ENCODE results near the gene HDAC9. TPM values are rescaled to one million over a fixed set of nuclear protein-coding genes. Genes with fewer than 3 reads are reported as not detected.
"Not testable (repeated sequence)": the region's sequence is repeated elsewhere in the genome, so short reads cannot be mapped to it uniquely, and the experiment has no call there.

HDAC9 gene
- total RNA-seq, 4 donors from 2014 or later = 3.0 to 14.0 (median 5.6) TPM

DNA sequence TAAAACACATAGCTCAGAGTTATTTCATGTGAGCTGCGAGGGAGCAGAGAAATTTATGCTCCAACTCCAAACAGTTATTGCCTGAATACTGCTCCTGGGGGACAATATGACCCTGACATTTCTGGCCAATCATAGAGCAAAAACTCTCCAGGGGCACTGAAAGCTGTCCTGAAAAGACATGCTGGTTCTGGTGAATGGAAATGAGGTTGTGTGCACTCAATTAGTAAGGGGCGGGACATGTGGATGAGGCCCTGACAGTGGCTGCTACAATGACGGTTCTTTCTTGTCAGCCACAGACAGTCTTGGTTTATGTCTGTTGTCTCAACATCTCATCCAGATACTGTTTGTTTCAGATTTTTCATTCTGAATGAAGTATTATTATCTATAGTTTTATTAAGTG is 470.1 kb downstream of the HDAC9 start:
- Histone ChIP-seq H3K27me3 (no peaks in the 10 kb centered on the region), H3K4me1 (no peaks in the 10 kb centered on the region), H3K36me3 (no peaks in the 10 kb centered on the region), H3K4me3 (no peak overlapping the region), H3K27ac (no peak overlapping the region), H3K9me3 (no peaks in the 10 kb centered on the region)
- ATAC-seq (no peak), DNase-seq (no peak)
- intact Hi-C loops (cut with DNase I; ENCODE audit: low total_unique reads) (no loop called here), in situ Hi-C loops (cut with MboI; ENCODE audit: low sequenced_read_pairs in 4 of 4) (no loop called here)
- no peak for TF ChIP-seq POLR2A (IDR thresholded peaks at IDR 0.05)
- TF ChIP-seq, protein P1, sequence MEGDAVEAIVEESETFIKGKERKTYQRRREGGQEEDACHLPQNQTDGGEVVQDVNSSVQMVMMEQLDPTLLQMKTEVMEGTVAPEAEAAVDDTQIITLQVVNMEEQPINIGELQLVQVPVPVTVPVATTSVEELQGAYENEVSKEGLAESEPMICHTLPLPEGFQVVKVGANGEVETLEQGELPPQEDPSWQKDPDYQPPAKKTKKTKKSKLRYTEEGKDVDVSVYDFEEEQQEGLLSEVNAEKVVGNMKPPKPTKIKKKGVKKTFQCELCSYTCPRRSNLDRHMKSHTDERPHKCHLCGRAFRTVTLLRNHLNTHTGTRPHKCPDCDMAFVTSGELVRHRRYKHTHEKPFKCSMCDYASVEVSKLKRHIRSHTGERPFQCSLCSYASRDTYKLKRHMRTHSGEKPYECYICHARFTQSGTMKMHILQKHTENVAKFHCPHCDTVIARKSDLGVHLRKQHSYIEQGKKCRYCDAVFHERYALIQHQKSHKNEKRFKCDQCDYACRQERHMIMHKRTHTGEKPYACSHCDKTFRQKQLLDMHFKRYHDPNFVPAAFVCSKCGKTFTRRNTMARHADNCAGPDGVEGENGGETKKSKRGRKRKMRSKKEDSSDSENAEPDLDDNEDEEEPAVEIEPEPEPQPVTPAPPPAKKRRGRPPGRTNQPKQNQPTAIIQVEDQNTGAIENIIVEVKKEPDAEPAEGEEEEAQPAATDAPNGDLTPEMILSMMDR (IDR thresholded peaks at IDR 0.05 in 4 of 5, conservative IDR thresholded peaks at IDR 0.05 in 1 of 5) = no peak

DNA sequence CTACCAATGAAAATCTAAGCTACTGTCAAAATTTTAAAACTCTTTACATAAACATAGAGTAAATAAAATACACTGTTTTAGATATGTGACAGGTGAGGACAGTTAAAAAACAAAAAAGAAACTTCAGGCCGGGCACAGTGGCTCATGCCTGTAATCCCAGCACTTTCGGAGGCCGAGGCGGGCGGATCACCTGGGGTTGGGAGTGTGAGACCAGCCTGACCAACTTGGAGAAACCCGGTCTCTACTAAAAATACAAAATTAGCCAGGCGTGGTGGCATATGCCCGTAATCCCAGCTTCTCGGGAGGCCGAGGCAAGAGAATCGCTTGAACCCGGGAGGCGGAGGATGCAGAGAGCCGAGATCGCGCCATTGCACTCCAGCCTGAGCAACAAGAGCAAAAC is 472.2 kb downstream of the HDAC9 start:
- H3K27ac ChIP-seq; H3K36me3 ChIP-seq; DNase-seq; H3K9me3 ChIP-seq; intact Hi-C loops (cut with DNase I; ENCODE audit: low total_unique reads); ATAC-seq; H3K4me3 ChIP-seq; H3K27me3 ChIP-seq; in situ Hi-C loops (cut with MboI; ENCODE audit: low sequenced_read_pairs in 4 of 4); H3K4me1 ChIP-seq: not testable (repeated sequence)

DNA sequence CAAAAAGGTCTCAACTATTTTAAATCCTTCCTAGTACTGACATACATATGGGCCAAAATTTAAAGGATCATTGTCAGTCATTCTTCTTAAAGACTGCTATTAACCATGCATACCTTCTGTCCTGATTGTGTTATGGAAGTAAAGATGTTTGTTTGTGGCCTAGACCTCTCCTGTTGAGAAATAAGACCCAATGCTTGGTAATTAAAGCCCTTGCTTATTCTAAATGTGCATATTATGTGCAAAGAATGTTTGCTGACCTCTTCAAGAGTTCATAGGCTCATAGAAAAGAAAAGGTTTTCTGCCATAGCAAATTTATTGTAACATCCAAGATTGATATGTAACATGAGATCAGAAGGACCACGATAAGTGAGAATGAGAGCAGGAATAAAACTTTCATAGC is 476.3 kb downstream of the HDAC9 start:
- H3K4me3 ChIP-seq = no peak overlapping the region
- intact Hi-C loops (cut with DNase I; ENCODE audit: low total_unique reads) = no loop called here
- H3K36me3 ChIP-seq = no peaks in the 10 kb centered on the region
- H3K27me3 ChIP-seq = no peaks in the 10 kb centered on the region
- no peak overlapping the region for H3K27ac ChIP-seq
- H3K9me3 ChIP-seq = no peaks in the 10 kb centered on the region
- H3K4me1 ChIP-seq = peaks cover 0 to 2% of the 10 kb centered on the region in 2 donors
- ATAC-seq = no peak
- no peak for DNase-seq
- in situ Hi-C loops (cut with MboI; ENCODE audit: low sequenced_read_pairs in 4 of 4) = no loop called here
- TF ChIP-seq POLR2A (IDR thresholded peaks at IDR 0.05) = no peak
- TF ChIP-seq, protein P1 (IDR thresholded peaks at IDR 0.05 in 4 of 5, conservative IDR thresholded peaks at IDR 0.05 in 1 of 5) = no peak

DNA sequence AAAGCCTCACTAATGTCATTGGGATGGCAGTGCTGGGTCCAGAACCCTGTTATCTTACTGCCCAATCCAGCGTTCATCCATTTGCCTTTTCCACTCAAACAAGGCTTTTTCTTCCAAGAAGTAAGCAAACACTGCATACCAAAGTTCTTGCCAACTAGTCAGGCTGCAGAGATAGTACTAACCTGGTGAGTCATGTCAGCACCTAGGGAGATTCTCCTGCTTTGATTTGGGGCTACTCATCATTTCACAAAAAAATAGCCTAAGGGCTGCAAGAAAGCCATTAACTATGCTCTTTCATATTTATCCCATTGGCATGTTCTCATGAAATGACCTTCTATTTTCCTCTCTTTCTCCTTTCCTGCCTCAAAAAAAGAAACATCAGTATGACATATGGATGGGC is 479.3 kb downstream of the HDAC9 start:
- ATAC-seq (no peak), DNase-seq (no peak)
- no peaks in the 10 kb centered on the region for H3K27me3 ChIP-seq
- H3K36me3 ChIP-seq = no peaks in the 10 kb centered on the region
- no peaks in the 10 kb centered on the region for H3K9me3 ChIP-seq
- TF ChIP-seq, protein P1 (IDR thresholded peaks at IDR 0.05 in 4 of 5, conservative IDR thresholded peaks at IDR 0.05 in 1 of 5) = no peak
- TF ChIP-seq POLR2A (IDR thresholded peaks at IDR 0.05) = no peak
- in situ Hi-C loops (cut with MboI; ENCODE audit: low sequenced_read_pairs in 4 of 4) = no loop called here
- no peak overlapping the region for H3K27ac ChIP-seq
- no peak overlapping the region for H3K4me3 ChIP-seq
- intact Hi-C loops (cut with DNase I; ENCODE audit: low total_unique reads) = no loop called here
- peaks cover 0 to 8% of the 10 kb centered on the region in 2 donors for H3K4me1 ChIP-seq

DNA sequence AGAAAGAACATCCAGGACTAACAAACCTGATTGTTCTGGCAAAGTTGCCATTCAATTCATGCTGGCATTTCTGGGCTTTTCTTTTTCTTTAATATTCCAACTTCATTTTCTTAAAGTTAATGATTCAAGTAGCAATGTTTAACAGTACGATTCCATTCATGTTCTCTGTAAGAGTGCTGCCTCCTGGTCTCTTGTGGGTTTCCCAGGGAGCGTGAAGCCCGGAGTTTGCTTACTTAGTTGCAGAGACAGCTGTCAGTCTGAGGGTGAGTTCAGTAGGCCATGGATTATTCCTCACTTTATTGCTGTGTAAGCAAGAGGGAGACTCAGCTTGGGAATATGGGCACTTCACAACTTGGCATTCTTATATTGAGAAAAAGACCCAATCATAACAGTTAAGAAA is 479.7 kb downstream of the HDAC9 start:
- no peaks in the 10 kb centered on the region for H3K36me3 ChIP-seq
- intact Hi-C loops (cut with DNase I; ENCODE audit: low total_unique reads) (no loop called here), in situ Hi-C loops (cut with MboI; ENCODE audit: low sequenced_read_pairs in 4 of 4) (no loop called here)
- TF ChIP-seq, protein P1 (IDR thresholded peaks at IDR 0.05 in 4 of 5, conservative IDR thresholded peaks at IDR 0.05 in 1 of 5) = no peak
- no peak for TF ChIP-seq POLR2A (IDR thresholded peaks at IDR 0.05)
- H3K4me1 ChIP-seq = peaks cover 0 to 8% of the 10 kb centered on the region in 2 donors
- DNase-seq (no peak), ATAC-seq (no peak)
- H3K4me3 ChIP-seq = no peak overlapping the region
- H3K9me3 ChIP-seq = no peaks in the 10 kb centered on the region
- no peak overlapping the region for H3K27ac ChIP-seq
- H3K27me3 ChIP-seq = no peaks in the 10 kb centered on the region
